C4-2B (cell line): Measurements from ENCODE around the gene MYZAP.

Source experiments
- H3K27ac ChIP-seq: fragments of 450-650 bp; 2 replicates; pipeline ENCODE4 v1.5.1; 2017
- ZFX ChIP-seq: fragments of 450-650 bp; IDR thresholded peaks from 2 replicates; pipeline ENCODE4 v1.6.1; 2017
- TF ChIP-seq, protein P1 (sequence below): fragments of 450-650 bp; conservative IDR thresholded peaks from 2 replicates; pipeline ENCODE4 v1.5.1; 2017; ENCODE audit warnings: mild to moderate bottlenecking

The MYZAP gene

DNA sequence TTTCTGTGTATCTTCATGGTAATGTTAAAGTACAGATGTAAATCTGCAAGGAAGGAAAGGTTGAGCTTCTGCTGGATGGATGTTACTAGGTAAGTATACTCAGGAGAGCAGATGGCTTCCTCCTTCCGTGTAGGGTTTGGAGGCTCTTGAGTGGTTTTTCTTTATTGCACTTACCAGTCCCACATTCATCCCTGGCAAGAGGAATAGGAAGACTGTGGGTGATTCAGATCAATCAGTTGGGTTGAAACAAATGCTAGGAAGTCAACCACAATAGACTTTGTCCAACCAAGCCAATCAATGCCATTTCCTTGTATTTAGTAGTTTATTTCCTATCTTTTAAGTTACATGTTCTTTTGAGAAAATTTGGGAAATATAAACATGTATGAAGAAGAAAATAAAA, 26.6 kb downstream of the MYZAP start:
- no peak overlapping the region for H3K27ac ChIP-seq
- TF ChIP-seq ZFX = no peak
- TF ChIP-seq, protein P1, sequence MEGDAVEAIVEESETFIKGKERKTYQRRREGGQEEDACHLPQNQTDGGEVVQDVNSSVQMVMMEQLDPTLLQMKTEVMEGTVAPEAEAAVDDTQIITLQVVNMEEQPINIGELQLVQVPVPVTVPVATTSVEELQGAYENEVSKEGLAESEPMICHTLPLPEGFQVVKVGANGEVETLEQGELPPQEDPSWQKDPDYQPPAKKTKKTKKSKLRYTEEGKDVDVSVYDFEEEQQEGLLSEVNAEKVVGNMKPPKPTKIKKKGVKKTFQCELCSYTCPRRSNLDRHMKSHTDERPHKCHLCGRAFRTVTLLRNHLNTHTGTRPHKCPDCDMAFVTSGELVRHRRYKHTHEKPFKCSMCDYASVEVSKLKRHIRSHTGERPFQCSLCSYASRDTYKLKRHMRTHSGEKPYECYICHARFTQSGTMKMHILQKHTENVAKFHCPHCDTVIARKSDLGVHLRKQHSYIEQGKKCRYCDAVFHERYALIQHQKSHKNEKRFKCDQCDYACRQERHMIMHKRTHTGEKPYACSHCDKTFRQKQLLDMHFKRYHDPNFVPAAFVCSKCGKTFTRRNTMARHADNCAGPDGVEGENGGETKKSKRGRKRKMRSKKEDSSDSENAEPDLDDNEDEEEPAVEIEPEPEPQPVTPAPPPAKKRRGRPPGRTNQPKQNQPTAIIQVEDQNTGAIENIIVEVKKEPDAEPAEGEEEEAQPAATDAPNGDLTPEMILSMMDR = no peak

DNA sequence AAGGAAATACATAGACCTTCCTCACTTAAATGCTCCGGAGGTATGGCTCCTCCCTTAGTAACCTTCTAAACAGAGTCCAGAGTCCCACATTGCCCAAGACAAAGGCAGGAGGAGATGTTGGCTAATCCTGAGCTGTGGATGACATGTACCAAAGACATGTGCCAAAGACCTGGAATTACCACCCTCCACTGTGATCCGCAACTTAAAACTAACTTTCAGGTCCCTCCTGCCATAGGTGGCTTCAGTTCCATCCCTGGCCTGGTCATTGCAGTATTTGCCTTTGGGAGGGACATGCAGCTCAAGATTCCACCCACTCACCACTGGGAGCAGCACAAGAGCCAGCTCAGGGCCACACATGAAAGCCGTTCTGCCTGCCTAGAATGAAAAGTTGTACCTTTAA, 28.0 kb downstream of the MYZAP start:
- H3K27ac ChIP-seq = no peak overlapping the region
- no peak for TF ChIP-seq ZFX
- TF ChIP-seq, protein P1 = no peak

DNA sequence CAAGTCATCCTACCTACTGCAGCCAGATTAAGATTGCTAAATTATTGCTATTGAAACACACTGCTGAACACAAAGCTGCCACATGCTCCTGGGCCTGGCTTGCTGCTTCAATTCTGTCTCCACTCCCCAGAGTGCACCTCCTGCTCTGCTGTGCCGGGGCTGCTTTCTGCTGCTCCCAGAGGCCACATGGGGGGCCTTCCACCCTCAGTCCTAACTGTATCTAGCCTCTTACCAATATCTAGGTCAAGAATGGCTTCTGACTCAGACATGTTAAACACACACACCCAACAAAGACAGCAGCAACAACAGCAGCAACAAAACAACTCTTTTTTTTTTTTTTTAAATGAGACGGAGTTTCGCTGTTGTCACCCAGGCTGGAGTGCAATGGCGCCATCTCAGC, 33.0 kb downstream of the MYZAP start:
- no peak for TF ChIP-seq ZFX
- TF ChIP-seq, protein P1 = no peak
- H3K27ac ChIP-seq = no peak overlapping the region

DNA sequence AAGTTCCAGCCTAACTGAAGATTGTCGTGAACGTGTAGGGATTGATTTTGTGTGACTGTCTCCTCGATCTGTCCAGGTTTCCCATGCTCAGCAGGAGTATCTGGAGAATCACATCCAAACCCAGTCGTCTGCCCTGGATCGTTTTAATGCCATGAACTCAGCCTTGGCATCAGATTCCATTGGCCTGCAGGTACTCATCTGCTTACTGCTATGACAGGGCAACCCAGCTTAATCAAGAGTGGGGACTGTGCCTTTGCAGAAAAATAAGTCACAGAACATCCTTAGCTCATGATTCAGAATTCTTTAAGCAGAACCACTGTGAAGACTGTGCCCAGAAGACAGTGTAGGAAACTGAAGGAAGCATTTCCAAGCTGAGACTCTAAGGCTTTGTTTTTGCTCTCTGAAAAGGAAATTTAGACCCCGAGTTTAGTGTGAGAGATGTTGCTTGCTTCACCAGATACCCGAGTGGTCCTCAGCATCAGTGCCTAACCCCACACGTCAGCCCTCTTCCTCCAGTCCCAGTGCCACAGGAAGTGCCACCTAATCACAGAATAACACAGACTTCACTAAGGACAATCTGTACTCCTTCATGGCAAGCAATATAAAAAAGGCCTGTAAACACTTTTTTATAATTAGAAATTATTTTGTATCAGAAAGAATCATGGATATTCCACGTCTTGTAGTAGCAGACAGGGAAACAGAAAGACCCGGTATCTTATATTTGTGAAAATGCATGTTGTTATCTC, 34.2 kb downstream of the MYZAP start:
- no peak for TF ChIP-seq ZFX
- TF ChIP-seq, protein P1 = no peak
- H3K27ac ChIP-seq = no peak overlapping the region

DNA sequence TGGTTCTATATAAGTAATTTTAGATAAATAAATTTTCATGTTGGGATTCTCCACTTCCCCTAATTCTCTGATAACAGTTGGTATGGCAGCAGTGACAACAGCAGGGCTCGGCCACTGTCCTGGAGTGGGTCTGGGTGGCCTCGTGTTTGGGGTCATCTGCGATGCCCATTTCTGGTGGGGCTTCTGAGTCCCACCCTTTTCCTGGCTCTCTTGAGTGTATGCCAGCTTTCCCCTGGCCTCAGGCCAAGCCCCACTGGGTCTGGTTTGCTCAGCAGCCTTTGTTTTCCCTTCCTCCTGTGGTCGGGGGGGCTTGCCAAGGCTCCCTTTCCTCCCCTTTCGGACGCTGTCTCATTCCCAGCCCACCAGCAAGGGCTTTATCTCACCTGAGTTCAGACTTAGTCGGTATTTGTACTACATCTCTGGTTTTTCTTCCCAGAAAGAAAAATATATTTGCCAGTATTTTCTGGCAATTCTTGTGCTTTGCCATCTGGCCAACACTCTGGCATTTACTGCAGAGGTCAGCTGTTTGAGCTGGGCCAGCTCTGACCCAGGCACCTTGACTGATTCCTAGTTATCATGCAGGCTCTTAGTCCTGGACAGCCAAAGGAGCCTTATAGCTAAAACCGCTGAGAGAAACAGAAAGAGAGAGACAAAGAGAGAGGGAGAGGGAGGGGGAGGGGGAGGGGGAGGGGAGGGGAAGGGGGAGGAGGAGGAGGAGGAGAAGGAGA, 35.2 kb downstream of the MYZAP start:
- TF ChIP-seq, protein P1 = no peak
- TF ChIP-seq ZFX = no peak

DNA sequence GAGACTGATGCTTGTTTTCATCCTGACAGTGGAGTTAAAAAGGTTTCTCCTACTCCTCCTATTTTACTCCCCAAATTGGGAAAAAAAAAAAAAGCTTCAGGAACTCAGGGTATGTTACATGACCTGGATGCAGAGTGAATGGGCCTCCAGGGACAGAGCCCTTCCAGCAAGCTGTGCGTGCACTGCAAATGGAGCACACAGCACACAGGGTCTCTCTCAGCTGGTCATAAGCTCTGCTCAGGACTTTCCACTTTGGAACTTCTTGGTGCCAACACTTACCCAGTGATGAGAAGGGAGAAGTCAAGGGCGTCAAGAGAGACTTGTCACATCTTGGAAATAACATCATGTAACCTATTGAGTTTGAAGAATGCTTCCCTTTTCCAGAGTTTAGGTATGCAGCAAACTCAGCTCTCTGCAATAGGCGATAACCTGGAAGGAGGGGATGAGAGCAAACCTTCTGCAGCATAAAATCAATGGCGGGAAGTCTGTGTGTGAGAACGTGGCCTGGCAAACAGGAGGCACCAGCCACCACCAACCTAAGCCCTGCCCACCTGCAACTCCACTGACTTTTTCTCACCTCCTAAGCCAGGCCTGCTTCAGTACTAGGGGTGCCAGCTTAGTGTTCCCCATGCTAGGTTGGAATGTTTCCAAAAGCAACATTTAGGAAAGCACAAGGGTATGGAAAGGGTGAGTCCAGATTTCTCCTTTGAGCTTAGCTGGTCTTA, 39.8 kb downstream of the MYZAP start:
- TF ChIP-seq, protein P1 = no peak
- no peak for TF ChIP-seq ZFX

More for the DNA sequence above, 35.2 kb downstream of the MYZAP start:
- no peak overlapping the region for H3K27ac ChIP-seq

DNA sequence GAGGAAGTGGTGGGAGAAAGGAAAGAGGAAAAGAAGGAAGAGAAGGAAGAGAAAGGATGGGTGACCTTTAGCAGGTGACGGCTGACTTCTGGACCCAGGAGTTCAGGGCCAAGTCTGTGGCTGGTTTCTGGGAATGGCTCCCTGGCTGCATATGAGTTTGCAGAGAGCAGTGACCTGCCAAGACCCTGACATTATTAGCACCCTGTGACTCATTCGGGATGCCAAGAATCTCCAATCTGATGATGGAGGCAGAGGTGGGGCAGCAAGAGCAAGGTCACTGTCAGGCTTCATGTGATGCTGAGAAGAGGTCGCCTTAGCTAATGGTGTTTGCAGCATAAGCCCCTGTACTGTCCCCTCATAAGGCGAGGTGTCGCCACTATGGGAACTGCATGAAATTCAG, 42.6 kb downstream of the MYZAP start:
- no peak overlapping the region for H3K27ac ChIP-seq
- no peak for TF ChIP-seq ZFX
- TF ChIP-seq, protein P1 = no peak

More for the DNA sequence above, 39.8 kb downstream of the MYZAP start:
- H3K27ac ChIP-seq = no peak overlapping the region
